HG03139 (cell line): Measurements from ENCODE around the gene ELSPBP1.
"Not testable (repeated sequence)": the region's sequence is repeated elsewhere in the genome, so short reads cannot be mapped to it uniquely, and the experiment has no call there.

ENCODE experiments used
- ATAC-seq: cut with Tn5 transposase; IDR thresholded peaks from one replicate; pipeline ENCODE4 v1.9.1; 2021; ENCODE audit not compliant: unreplicated experiment

The ELSPBP1 gene

GRCh38 chr19:47994209-47994802, at the start of gene ELSPBP1:
Gene ELSPBP1, plus strand, starts transcription at chr19:47994632. Its CDS starts 14,036 bp downstream, at chr19:48008668.
- ATAC-seq, result no peak

GRCh38 chr19:47949852-47950521, 44.4 kb upstream of the ELSPBP1 start:
- not testable (repeated sequence) for ATAC-seq

- not testable (repeated sequence) for ATAC-seq
These were observed 42.3 kb upstream of the ELSPBP1 start for GRCh38 chr19:47952132-47952531.

- not testable (repeated sequence) for ATAC-seq
These were observed 38.5 kb upstream of the ELSPBP1 start for GRCh38 chr19:47955936-47956335.

GRCh38 chr19:47973529-47973928, 20.9 kb upstream of the ELSPBP1 start:
- no peak for ATAC-seq

GRCh38 chr19:47991191-47991808, 3.1 kb upstream of the ELSPBP1 start:
- no peak for ATAC-seq

GRCh38 chr19:47992070-47992469, 2.4 kb upstream of the ELSPBP1 start, which contains the start of gene BSPH1:
Gene BSPH1, minus strand, starts transcription at chr19:47992170. Its CDS starts 89 bp downstream, at chr19:47992081.
- no peak for ATAC-seq

- no peak for ATAC-seq
These were observed 1.8 kb downstream of the ELSPBP1 start for GRCh38 chr19:47996230-47996727.

GRCh38 chr19:47998800-47999199, 4.4 kb downstream of the ELSPBP1 start:
- no peak for ATAC-seq

- no peak for ATAC-seq
These were observed 6.4 kb downstream of the ELSPBP1 start for GRCh38 chr19:48000846-48001245.

GRCh38 chr19:48004236-48004635, 9.8 kb downstream of the ELSPBP1 start:
- no peak for ATAC-seq

- no peak for ATAC-seq
These were observed 12.3 kb downstream of the ELSPBP1 start for GRCh38 chr19:48006762-48007161.

- ATAC-seq, result no peak
These were observed 16.7 kb downstream of the ELSPBP1 start for GRCh38 chr19:48010932-48011758.

GRCh38 chr19:48020686-48021085, 26.3 kb downstream of the ELSPBP1 start:
- no peak for ATAC-seq

GRCh38 chr19:48023011-48023410, 28.6 kb downstream of the ELSPBP1 start:
- no peak for ATAC-seq

GRCh38 chr19:48023518-48023917, 29.1 kb downstream of the ELSPBP1 start:
- no peak for ATAC-seq

GRCh38 chr19:48025480-48025879, 31.0 kb downstream of the ELSPBP1 start:
- no peak for ATAC-seq

- no peak for ATAC-seq
These were observed 35.0 kb downstream of the ELSPBP1 start for GRCh38 chr19:48029431-48029830.

GRCh38 chr19:48030073-48030472, 35.6 kb downstream of the ELSPBP1 start:
- ATAC-seq, result no peak

GRCh38 chr19:48033604-48034003, 39.2 kb downstream of the ELSPBP1 start:
- no peak for ATAC-seq

GRCh38 chr19:48036765-48037164, 42.3 kb downstream of the ELSPBP1 start:
- ATAC-seq, result no peak
